ENCODE measurements around the gene GPR156. TPM values are rescaled to one million over a fixed set of nuclear protein-coding genes. Genes with fewer than 3 reads are reported as not detected.
"Not testable (repeated sequence)": the region's sequence is repeated elsewhere in the genome, so short reads cannot be mapped to it uniquely, and the experiment has no call there.

Gene GPR156
- total RNA-seq, result not detected

GRCh38 chr3:120284747-120285507 is at the start of gene GPR156:
GPR156 (minus strand) TSS chr3:120285222; CDS start chr3:120244098, 41,124 bp downstream.
- Mint-ChIP-seq H3K27ac (no peak within 1 kb of the TSS), H3K4me1 (ENCODE audit: low read depth) (peaks cover 2% of the 10 kb centered on the region), H3K27me3 (ENCODE audit: low read depth) (peaks cover 48% of the 10 kb centered on the region), H3K9me3 (ENCODE audit: insufficient read depth) (no peaks in the 10 kb centered on the region), H3K36me3 (ENCODE audit: low read depth) (no peaks in the 10 kb centered on the region), H3K4me3 (no peak within 1 kb of the TSS)
- POLR2A ChIA-PET, result no interaction called here
- DNase-seq (no peak), ATAC-seq (peak; percentile 76)
- CTCF ChIA-PET, result no interaction called here

GRCh38 chr3:120332646-120333045 is 47.6 kb upstream of the GPR156 start:
- ATAC-seq, result no peak
- Mint-ChIP-seq H3K4me1 (ENCODE audit: low read depth) (peaks cover 3% of the 10 kb centered on the region), H3K27me3 (ENCODE audit: low read depth) (no peaks in the 10 kb centered on the region), H3K9me3 (ENCODE audit: insufficient read depth) (no peaks in the 10 kb centered on the region), H3K4me3 (no peak overlapping the region), H3K36me3 (ENCODE audit: low read depth) (peaks cover 54% of the 10 kb centered on the region), H3K27ac (no peak overlapping the region)
- POLR2A ChIA-PET, result interaction anchor here (0.8 to 1.0 kb wide), 2 partner anchors 12 to 85 kb away, joined by 3 read pairs; no protein-coding TSS in a partner anchor
- no peak for DNase-seq
- CTCF ChIA-PET, result no interaction called here

GRCh38 chr3:120331076-120331475 is 46.1 kb upstream of the GPR156 start:
- no peak for ATAC-seq
- peaks cover 2% of the 10 kb centered on the region for H3K4me1 Mint-ChIP-seq (ENCODE audit: low read depth)
- H3K36me3 Mint-ChIP-seq (ENCODE audit: low read depth), result peaks cover 56% of the 10 kb centered on the region
- no peaks in the 10 kb centered on the region for H3K9me3 Mint-ChIP-seq (ENCODE audit: insufficient read depth)
- ChIA-PET POLR2A (interaction anchor here (1.1 kb wide), 1 partner anchor 17 kb away, joined by 4 read pairs; no protein-coding TSS in a partner anchor), CTCF (interaction anchor here (1.5 kb wide), 1 partner anchor 18 kb away, joined by 3 read pairs; the partner anchor contains the start of gene LRRC58)
- no peak overlapping the region for H3K27ac Mint-ChIP-seq
- H3K27me3 Mint-ChIP-seq (ENCODE audit: low read depth), result no peaks in the 10 kb centered on the region
- H3K4me3 Mint-ChIP-seq, result no peak overlapping the region
- no peak for DNase-seq

- Mint-ChIP-seq H3K4me3 (no peak overlapping the region), H3K27ac (no peak overlapping the region), H3K36me3 (ENCODE audit: low read depth) (peaks cover 48% of the 10 kb centered on the region), H3K9me3 (ENCODE audit: insufficient read depth) (no peaks in the 10 kb centered on the region), H3K27me3 (ENCODE audit: low read depth) (no peaks in the 10 kb centered on the region), H3K4me1 (ENCODE audit: low read depth) (no peaks in the 10 kb centered on the region)
- POLR2A ChIA-PET, result no interaction called here
- no peak for ATAC-seq
- DNase-seq, result no peak
- CTCF ChIA-PET, result no interaction called here
Observed at GRCh38 chr3:120326784-120327183, 41.8 kb upstream of the GPR156 start.

- Mint-ChIP-seq H3K27ac (no peak overlapping the region), H3K4me1 (ENCODE audit: low read depth) (no peaks in the 10 kb centered on the region), H3K36me3 (ENCODE audit: low read depth) (peaks cover 42% of the 10 kb centered on the region), H3K4me3 (no peak overlapping the region), H3K27me3 (ENCODE audit: low read depth) (no peaks in the 10 kb centered on the region), H3K9me3 (ENCODE audit: insufficient read depth) (no peaks in the 10 kb centered on the region)
- DNase-seq, result no peak
- ATAC-seq, result no peak
- CTCF ChIA-PET, result no interaction called here
- POLR2A ChIA-PET, result no interaction called here
Observed at GRCh38 chr3:120324190-120324589, 39.2 kb upstream of the GPR156 start.

- not testable (repeated sequence) for DNase-seq
Observed at GRCh38 chr3:120323761-120324160, 38.7 kb upstream of the GPR156 start.

GRCh38 chr3:120311863-120312794 is 27.1 kb upstream of the GPR156 start:
- Mint-ChIP-seq H3K27me3 (ENCODE audit: low read depth) (peaks cover 4% of the 10 kb centered on the region), H3K27ac (no peak overlapping the region), H3K36me3 (ENCODE audit: low read depth) (peaks cover 12% of the 10 kb centered on the region), H3K9me3 (ENCODE audit: insufficient read depth) (peaks cover 20% of the 10 kb centered on the region), H3K4me3 (no peak overlapping the region), H3K4me1 (ENCODE audit: low read depth) (peaks cover 6% of the 10 kb centered on the region)
- DNase-seq (no peak), ATAC-seq (no peak)
- ChIA-PET POLR2A (no interaction called here), CTCF (interaction anchor here (1.0 kb wide), 1 partner anchor 106 kb away, joined by 3 read pairs; no protein-coding TSS in a partner anchor)

More at GRCh38 chr3:120323761-120324160, 38.7 kb upstream of the GPR156 start:
- CTCF ChIA-PET; H3K27ac Mint-ChIP-seq; H3K27me3 Mint-ChIP-seq (ENCODE audit: low read depth); H3K4me1 Mint-ChIP-seq (ENCODE audit: low read depth); H3K9me3 Mint-ChIP-seq (ENCODE audit: insufficient read depth); ATAC-seq; POLR2A ChIA-PET; H3K4me3 Mint-ChIP-seq: not testable (repeated sequence)
- peaks cover 42% of the 10 kb centered on the region for H3K36me3 Mint-ChIP-seq (ENCODE audit: low read depth)

GRCh38 chr3:120306519-120307455 is 21.8 kb upstream of the GPR156 start:
- H3K27me3 Mint-ChIP-seq (ENCODE audit: low read depth), result peaks cover 4% of the 10 kb centered on the region
- H3K4me3 Mint-ChIP-seq, result no peak overlapping the region
- ChIA-PET CTCF (no interaction called here), POLR2A (interaction anchor here (1.6 kb wide), 1 partner anchor 42 kb away, joined by 4 read pairs; the partner anchor contains the start of gene LRRC58)
- ATAC-seq (no peak), DNase-seq (no peak)
- H3K27ac Mint-ChIP-seq, result no peak overlapping the region
- H3K9me3 Mint-ChIP-seq (ENCODE audit: insufficient read depth), result no peaks in the 10 kb centered on the region
- no peaks in the 10 kb centered on the region for H3K36me3 Mint-ChIP-seq (ENCODE audit: low read depth)
- no peaks in the 10 kb centered on the region for H3K4me1 Mint-ChIP-seq (ENCODE audit: low read depth)

GRCh38 chr3:120304616-120305015 is 19.6 kb upstream of the GPR156 start:
- ChIA-PET CTCF (no interaction called here), POLR2A (no interaction called here)
- H3K27ac Mint-ChIP-seq, result no peak overlapping the region
- no peaks in the 10 kb centered on the region for H3K9me3 Mint-ChIP-seq (ENCODE audit: insufficient read depth)
- DNase-seq (no peak), ATAC-seq (no peak)
- H3K4me3 Mint-ChIP-seq, result no peak overlapping the region
- peaks cover 2% of the 10 kb centered on the region for H3K27me3 Mint-ChIP-seq (ENCODE audit: low read depth)
- H3K4me1 Mint-ChIP-seq (ENCODE audit: low read depth), result no peaks in the 10 kb centered on the region
- H3K36me3 Mint-ChIP-seq (ENCODE audit: low read depth), result no peaks in the 10 kb centered on the region

- ATAC-seq (no peak), DNase-seq (no peak)
- CTCF ChIA-PET, result interaction anchor here (0.6 kb wide), 1 partner anchor 57 kb away, joined by 4 read pairs; no protein-coding TSS in a partner anchor
- H3K27me3 Mint-ChIP-seq (ENCODE audit: low read depth), result peaks cover under 1% of the 10 kb centered on the region
- H3K27ac Mint-ChIP-seq, result no peak overlapping the region
- H3K36me3 Mint-ChIP-seq (ENCODE audit: low read depth), result no peaks in the 10 kb centered on the region
- POLR2A ChIA-PET, result no interaction called here
- H3K4me1 Mint-ChIP-seq (ENCODE audit: low read depth), result no peaks in the 10 kb centered on the region
- H3K4me3 Mint-ChIP-seq, result no peak overlapping the region
- no peaks in the 10 kb centered on the region for H3K9me3 Mint-ChIP-seq (ENCODE audit: insufficient read depth)
Observed at GRCh38 chr3:120302361-120302760, 17.3 kb upstream of the GPR156 start.

- DNase-seq (no peak), ATAC-seq (no peak)
- CTCF ChIA-PET, result no interaction called here
- no peaks in the 10 kb centered on the region for H3K9me3 Mint-ChIP-seq (ENCODE audit: insufficient read depth)
- H3K27ac Mint-ChIP-seq, result no peak overlapping the region
- no peaks in the 10 kb centered on the region for H3K36me3 Mint-ChIP-seq (ENCODE audit: low read depth)
- H3K27me3 Mint-ChIP-seq (ENCODE audit: low read depth), result peaks cover 7% of the 10 kb centered on the region
- H3K4me1 Mint-ChIP-seq (ENCODE audit: low read depth), result no peaks in the 10 kb centered on the region
- POLR2A ChIA-PET, result no interaction called here
- H3K4me3 Mint-ChIP-seq, result no peak overlapping the region
Observed at GRCh38 chr3:120300971-120301370, 15.9 kb upstream of the GPR156 start.

Data from activated CD8-positive, alpha-beta T cell treated with anti-CD3 and anti-CD28 coated beads, Interleukin-2, amount 10 ng/mL, durations not matched to agents 7 days and 5 days (primary cell).